GM19438 (cell line): ENCODE measurements around the gene RBM44.

ENCODE experiments used
- ATAC-seq: cut with Tn5 transposase; IDR thresholded peaks from one replicate; pipeline ENCODE4 v1.9.1; 2021; ENCODE audit warnings: low read depth; ENCODE audit not compliant: unreplicated experiment

RBM44 gene

GRCh38 chr2:237885111-237885930 lies 86.7 kb downstream of the RBM44 start:
- ATAC-seq = no peak

GRCh38 chr2:237885931-237886684 lies 87.5 kb downstream of the RBM44 start:
- no peak for ATAC-seq

- ATAC-seq = no peak
These were observed 88.3 kb downstream of the RBM44 start for GRCh38 chr2:237886685-237887481.

GRCh38 chr2:237888389-237888788 lies 89.8 kb downstream of the RBM44 start:
- no peak for ATAC-seq

GRCh38 chr2:237889016-237889415 lies 90.4 kb downstream of the RBM44 start:
- no peak for ATAC-seq

GRCh38 chr2:237889811-237890210 lies 91.2 kb downstream of the RBM44 start:
- ATAC-seq = no peak
